Spleen (tissue), 7 donors: ENCODE results near the gene STEAP3.

Source experiments
- POLR2A ChIP-seq, 3 donors: fragments of 450-650 bp; IDR thresholded peaks; one replicate each; pipeline ENCODE4 v1.5.1; 2017; ENCODE audit warnings: antibody characterized with exemption in 3 of 3, mild to moderate bottlenecking in 1 of 3
- POLR2AphosphoS5 ChIP-seq, 3 donors: sonication (generic); formaldehyde crosslinking; IDR thresholded peaks; one replicate each; pipeline ENCODE4 v1.5.1; 2017; ENCODE audit warnings: antibody characterized with exemption in 3 of 3
- TF ChIP-seq, protein P1 (sequence below), 11 experiments: fragments of 200-600 bp in 7 of 11; fragments of 450-650 bp in 4 of 11; sonication (generic) in 4 of 11; IDR thresholded peaks in 8 of 11; conservative IDR thresholded peaks in 3 of 11; 1 replicate in 7 of 11; 2 replicates in 4 of 11; pipeline versions ENCODE4 v1.4.0 to v1.8.0; 2016 to 2021; ENCODE audit warnings: antibody characterized with exemption in 11 of 11, inconsistent platforms in 4 of 11, mild to moderate bottlenecking in 1 of 11
- donor health status: DM: no; HTN: no; CAD: no; lungs with moderate emphysema.
- donor health status: DM: no; HTN: no; CAD: no.
- donor health status: DM: no; HTN: no; CAD: no.

DNA sequence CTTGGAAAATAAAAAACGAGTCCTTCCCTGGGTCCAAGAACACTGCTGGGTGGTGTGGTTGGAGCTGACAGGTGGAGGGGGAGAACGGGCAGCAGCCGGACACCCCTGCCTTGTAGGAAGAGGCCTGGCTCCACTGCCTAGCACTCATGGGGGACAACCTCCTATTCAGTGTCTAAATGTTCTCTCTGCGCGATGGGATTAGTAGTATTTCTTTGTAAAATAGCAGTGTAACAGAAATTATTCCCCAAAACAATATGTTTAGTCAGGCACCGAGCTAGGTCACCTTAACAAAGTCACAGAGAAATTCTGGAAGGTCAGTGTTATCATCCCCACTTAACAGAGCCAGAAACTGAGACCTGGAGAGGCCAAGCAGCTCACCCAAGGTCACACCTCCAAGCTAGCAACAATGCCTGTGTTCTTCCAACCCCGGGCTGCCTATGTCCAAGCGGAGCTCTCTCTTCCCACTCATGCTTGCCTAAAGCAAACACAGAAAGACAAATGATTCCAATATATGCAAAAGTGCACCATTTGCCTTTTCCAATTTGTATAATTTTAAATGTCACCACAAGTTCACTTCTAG lies 68.0 kb downstream of the STEAP3 start:
- TF ChIP-seq, protein P1, sequence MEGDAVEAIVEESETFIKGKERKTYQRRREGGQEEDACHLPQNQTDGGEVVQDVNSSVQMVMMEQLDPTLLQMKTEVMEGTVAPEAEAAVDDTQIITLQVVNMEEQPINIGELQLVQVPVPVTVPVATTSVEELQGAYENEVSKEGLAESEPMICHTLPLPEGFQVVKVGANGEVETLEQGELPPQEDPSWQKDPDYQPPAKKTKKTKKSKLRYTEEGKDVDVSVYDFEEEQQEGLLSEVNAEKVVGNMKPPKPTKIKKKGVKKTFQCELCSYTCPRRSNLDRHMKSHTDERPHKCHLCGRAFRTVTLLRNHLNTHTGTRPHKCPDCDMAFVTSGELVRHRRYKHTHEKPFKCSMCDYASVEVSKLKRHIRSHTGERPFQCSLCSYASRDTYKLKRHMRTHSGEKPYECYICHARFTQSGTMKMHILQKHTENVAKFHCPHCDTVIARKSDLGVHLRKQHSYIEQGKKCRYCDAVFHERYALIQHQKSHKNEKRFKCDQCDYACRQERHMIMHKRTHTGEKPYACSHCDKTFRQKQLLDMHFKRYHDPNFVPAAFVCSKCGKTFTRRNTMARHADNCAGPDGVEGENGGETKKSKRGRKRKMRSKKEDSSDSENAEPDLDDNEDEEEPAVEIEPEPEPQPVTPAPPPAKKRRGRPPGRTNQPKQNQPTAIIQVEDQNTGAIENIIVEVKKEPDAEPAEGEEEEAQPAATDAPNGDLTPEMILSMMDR (IDR thresholded peaks at IDR 0.05 in 8 of 11, conservative IDR thresholded peaks at IDR 0.05 in 3 of 11), result no peak
- TF ChIP-seq POLR2A (IDR thresholded peaks at IDR 0.05) (no peak), POLR2AphosphoS5 (IDR thresholded peaks at IDR 0.05) (no peak)
